Stimulated activated CD4-positive, alpha-beta T cell treated with anti-CD3 and anti-CD28 coated beads, TNF-alpha, amount 100 ng/mL, for 1 hour (primary cell): ENCODE measurements around the gene MIER1.
A peak's percentile ranks its signal among the peaks of the same experiment; 100 is the strongest.
"Not testable (repeated sequence)": the region's sequence is repeated elsewhere in the genome, so short reads cannot be mapped to it uniquely, and the experiment has no call there.

Experiments
- DNase-seq, 3 donors: peaks; one replicate each; pipeline ENCODE4 v3.0.0-alpha.2; 2020; ENCODE audit warnings: low read depth in 3 of 3, low spot score in 1 of 3

Gene MIER1

GRCh38 chr1:66937529-66938234, 12.9 kb downstream of the MIER1 start:
- DNase-seq = no peak

GRCh38 chr1:66938613-66939012, 13.8 kb downstream of the MIER1 start:
- DNase-seq = no peak

- no peak for DNase-seq
Measured at GRCh38 chr1:66940981-66941380, 16.2 kb downstream of the MIER1 start.

GRCh38 chr1:66943361-66943969, 18.7 kb downstream of the MIER1 start:
- no peak for DNase-seq

GRCh38 chr1:66944330-66945274, 19.8 kb downstream of the MIER1 start:
- no peak for DNase-seq

GRCh38 chr1:66945316-66945715, 20.5 kb downstream of the MIER1 start:
- no peak for DNase-seq

- DNase-seq = no peak
Measured at GRCh38 chr1:66947267-66947666, 22.5 kb downstream of the MIER1 start.

GRCh38 chr1:66951513-66951912, 26.7 kb downstream of the MIER1 start:
- no peak for DNase-seq

- no peak for DNase-seq
Measured at GRCh38 chr1:66954208-66954607, 29.4 kb downstream of the MIER1 start.

GRCh38 chr1:66957938-66958337, 33.1 kb downstream of the MIER1 start:
- no peak for DNase-seq

GRCh38 chr1:66966188-66966873, 41.5 kb downstream of the MIER1 start:
- DNase-seq = not testable (repeated sequence)

GRCh38 chr1:66968574-66968973, 43.8 kb downstream of the MIER1 start:
- no peak for DNase-seq

- DNase-seq = no peak
Measured at GRCh38 chr1:66978201-66978600, 53.4 kb downstream of the MIER1 start.

GRCh38 chr1:66979621-66980020, 54.8 kb downstream of the MIER1 start:
- DNase-seq = not testable (repeated sequence)

GRCh38 chr1:66980745-66981367, 56.1 kb downstream of the MIER1 start:
- DNase-seq = no peak

GRCh38 chr1:66981679-66982078, 56.9 kb downstream of the MIER1 start:
- peak in 1 of 3 donors; percentile 13 for DNase-seq

- no peak for DNase-seq
Measured at GRCh38 chr1:66982561-66983260, 57.9 kb downstream of the MIER1 start.

- no peak for DNase-seq
Measured at GRCh38 chr1:66984491-66984890, 59.7 kb downstream of the MIER1 start.

GRCh38 chr1:66985835-66986234, 61.0 kb downstream of the MIER1 start:
- DNase-seq = no peak

GRCh38 chr1:66993076-66993475, 68.3 kb downstream of the MIER1 start:
- DNase-seq = no peak
